Activated CD8-positive, alpha-beta memory T cell treated with anti-CD3 and anti-CD28 coated beads, Interleukin-2, amount 50 U/mL, for 24 hours (primary cell): ENCODE measurements around the gene MXRA7.

ENCODE experiments used
- DNase-seq: peaks from one replicate; pipeline ENCODE4 v3.0.0-alpha.2; 2020; ENCODE audit errors: extremely low read depth

MXRA7 gene

DNA sequence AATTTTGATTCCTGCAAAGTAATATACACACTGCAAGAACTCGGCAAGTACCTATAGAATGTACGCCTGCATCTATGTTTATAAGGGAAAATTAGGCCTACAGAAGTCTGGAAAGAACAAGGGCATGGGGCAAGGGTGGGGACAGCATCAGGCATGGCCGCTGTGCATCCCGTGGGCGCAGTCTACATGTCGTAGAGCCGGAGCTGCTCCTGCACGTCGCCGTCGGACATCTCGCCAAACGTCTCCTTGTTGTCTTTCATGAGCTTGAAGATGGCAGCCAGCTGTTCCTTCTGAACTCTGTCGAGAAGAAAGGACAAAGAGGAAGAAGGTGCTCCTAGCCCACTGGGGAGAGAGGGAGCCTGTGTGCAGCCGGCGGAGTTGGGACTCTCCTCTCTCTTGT is 33.4 kb downstream of the MXRA7 start:
- DNase-seq: no peak

DNA sequence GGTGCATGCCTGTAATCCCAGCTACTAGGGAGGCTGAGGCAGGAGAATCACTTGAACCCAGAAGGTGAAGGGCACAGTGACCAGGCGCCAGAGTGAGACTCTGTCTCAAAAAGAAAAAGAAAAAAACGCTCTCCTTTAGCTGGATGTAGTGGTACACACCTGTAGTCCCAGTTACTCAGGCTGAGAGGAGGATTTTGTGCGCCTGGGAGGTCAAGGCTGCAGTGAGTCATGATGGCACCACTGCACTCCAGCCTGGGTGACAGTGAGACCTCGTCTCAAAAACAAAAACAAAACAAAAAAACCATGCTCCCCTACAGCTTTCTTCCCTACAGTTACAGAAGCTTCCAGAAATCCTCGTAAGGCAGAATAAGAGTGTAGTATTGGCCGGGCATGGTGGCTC is 34.1 kb downstream of the MXRA7 start:
- no peak for DNase-seq

DNA sequence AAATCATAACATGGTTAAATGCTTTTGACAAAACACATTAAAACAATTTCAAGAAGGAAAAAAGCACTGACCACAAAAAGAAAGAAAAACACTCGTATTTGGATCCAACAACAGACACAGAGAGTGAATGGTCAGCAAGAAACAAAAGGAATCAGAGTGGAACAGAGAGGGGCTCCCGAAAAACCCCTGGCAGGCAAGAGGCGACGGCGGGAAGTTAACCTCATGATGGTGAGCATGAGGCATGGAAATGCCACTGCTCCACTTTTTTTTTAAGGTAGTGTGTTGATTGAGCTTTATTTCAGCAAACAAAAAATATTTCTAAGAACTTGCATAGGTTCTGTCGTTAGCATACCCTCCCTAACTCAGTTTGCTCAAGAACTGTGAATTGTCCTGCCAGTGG is 35.1 kb downstream of the MXRA7 start:
- no peak for DNase-seq

DNA sequence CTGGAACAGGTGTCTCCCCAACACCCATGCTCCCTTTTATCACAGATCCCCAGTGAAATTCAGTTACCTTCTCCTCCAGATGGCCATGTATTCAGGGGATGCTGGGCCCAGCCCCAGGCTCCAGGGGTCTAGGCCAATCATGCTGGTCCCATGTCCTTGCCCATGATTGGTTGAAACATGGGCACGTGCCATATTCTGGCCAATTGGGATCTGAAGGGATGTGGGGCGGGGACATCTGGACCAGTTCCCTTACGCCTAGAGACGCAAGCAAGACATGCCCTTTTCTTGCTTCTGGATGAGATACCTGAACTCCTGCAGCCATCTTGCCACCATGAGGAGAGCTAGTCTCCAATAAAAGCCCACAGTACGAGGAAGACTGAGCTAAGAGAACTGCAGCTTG is 36.2 kb downstream of the MXRA7 start:
- no peak for DNase-seq

DNA sequence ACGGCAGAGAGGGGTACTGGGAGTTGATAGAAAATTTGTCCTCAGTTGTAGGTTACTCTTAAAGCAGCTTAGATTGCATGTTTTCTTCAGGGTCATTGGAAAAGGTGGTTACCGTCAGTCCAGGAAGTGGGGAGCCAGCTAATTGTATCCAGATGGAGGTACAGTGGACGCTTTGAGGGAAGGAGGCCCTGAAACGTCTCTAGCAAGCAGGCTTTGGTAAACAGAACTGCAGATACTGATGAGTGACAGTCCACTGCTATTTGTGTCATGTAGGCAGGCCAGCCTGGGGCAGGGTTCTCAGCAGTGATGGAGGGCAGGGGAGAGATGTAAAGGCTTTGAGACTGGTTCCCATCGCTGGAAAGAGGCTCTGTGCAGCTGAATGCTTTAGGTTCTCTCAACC is 37.0 kb downstream of the MXRA7 start:
- no peak for DNase-seq

DNA sequence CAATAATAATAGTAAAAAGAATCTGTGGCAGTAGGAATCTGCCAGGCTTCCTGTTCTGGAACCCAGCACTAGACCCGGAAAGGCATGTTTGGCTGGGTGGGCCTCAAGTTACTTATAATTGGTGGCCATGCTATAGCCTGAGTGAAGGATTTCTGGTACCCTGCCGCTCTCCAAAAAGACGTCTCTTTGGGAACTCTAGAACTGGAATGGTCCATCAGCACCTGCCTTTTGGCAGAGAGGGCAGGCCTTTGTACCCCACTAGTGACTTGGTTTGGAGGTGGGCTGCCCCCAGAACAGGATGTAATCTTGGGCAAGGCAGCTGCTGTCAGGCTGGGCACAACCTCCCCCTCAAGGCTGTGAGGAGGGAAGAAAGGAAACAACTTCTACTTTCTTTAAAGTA is 37.9 kb downstream of the MXRA7 start:
- no peak for DNase-seq

DNA sequence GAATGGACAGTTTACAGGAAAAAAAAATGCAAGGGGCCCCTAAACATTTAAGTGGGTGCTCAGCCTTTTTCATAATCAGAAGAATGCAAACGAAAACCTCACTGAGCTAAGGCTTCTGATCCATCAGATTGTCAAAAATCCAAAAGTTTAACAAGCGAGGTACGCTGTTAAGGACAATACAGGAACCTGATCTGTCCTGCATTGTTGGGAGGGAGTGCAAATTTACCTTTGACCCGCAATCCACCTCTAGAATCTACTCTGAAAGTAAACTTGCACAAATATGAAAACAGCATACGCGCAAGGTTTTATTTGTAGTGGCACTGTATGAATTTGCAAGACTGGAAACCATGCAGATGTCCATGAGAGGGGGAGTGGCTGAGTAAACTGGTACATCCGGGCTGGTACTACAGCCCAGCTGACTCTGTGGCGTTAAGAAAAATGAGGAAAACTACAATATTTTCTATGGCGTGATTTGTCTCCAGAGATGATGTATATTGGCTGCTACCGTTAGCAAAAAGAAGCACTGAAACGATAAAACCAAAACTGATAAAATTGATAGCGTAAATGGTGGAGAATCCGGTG is 38.4 kb downstream of the MXRA7 start:
- no peak for DNase-seq

DNA sequence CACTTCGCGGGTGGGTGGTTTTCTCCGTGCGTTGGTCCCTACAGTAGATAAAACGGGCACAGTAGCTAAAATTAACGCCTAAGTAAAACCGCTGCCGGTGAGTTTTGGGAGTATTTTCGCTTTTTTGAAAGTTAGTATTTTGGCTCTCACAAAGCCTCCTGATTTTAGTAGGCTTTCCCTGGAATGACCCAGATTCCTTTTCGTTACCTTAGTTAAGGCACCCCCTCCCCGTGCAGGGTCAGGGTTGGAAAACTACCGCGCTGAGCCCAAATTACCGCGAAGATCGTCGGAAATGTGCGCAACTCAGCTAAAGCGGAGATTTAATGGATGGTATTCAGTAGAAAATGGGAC is 38.9 kb downstream of the MXRA7 start:
- DNase-seq: no peak

DNA sequence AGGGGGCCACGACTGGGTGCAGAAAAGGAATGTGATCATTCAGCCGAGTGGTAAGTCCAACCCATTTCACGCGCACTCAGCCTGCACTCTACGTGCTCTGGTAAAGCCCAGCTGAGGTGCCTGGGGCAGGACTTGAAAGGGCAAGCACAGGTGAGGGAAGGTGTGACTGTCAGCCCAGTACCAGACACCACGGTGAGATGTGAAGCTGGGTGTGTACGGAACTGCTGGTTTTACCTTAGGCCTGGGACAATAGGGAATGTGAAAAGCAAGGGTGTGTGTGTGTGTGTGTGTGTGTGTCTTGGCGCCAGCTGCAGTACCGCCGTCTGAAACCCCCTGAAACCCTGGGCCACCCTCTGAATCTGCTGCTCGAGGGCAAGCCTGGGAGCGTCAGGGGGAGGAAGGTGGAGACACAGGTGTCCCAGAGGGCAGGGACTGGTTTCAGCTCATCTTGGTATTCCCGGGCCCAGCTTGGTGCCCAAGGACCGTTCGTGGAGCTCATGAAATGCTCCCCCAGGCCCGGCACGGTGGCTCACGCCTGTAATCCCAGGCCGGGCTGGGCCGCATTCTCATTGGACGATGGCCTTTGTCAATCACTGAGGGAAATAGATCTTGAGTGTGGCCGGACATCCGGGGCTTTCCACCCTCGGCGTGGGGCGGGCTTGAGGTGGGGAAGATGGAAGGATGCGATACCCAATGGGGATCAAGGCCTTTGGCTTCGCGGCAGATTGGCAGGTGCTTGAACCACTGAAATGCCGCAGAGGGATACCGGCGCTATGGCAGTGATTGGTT is 39.4 kb downstream of the MXRA7 start:
- peak; percentile 98 for DNase-seq

DNA sequence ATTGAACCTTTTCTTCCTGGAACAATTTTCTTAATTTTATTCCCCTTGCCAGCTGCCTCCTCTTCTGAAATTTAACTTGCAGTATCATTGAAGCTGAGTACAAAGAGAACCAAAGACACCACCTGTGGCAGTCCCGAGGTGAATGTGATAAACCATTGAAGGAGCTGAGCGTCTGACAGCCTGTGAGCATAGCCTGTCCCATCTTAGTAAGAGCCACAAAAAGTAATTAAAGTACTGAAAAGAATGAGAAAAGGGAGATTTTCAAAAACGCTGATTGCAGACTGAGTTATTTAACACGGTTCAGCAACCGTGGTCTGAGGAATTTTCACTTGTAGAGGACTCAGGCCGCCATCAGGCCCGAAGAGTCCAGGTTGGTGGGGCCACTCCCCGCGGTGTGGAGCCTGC is 40.0 kb downstream of the MXRA7 start:
- DNase-seq: no peak

DNA sequence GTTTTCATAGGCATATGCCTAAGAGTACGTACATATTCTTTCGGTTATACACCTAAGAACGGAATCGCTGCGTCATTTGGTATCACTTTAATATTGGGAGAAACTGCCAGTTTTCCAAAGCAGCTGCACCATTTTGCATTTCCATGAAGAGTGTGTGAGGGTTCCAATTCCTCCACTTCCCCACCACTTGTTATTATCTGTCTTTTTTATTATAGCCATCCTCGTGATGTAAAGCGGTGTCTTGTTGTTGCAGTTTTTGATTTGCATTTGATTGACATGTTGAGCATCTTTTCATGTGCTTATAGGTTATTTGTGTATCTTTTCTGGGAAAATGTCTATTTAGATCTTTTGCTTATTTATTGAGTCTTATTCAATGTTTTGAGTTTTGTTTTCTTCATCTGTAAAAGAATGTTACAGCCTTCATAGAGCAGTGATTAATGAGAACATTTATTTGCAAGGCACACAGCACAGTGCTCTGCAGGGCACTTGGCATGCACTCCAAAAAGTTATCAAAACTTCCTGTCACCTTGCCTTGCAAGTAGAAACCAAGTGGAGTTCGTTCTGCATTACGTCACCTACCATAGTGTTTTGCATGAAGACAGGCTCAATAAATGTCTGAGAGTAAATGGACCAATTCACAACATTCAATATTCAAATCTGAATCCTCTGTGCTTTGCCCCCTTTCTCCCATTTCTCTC is 40.6 kb downstream of the MXRA7 start:
- DNase-seq: no peak

DNA sequence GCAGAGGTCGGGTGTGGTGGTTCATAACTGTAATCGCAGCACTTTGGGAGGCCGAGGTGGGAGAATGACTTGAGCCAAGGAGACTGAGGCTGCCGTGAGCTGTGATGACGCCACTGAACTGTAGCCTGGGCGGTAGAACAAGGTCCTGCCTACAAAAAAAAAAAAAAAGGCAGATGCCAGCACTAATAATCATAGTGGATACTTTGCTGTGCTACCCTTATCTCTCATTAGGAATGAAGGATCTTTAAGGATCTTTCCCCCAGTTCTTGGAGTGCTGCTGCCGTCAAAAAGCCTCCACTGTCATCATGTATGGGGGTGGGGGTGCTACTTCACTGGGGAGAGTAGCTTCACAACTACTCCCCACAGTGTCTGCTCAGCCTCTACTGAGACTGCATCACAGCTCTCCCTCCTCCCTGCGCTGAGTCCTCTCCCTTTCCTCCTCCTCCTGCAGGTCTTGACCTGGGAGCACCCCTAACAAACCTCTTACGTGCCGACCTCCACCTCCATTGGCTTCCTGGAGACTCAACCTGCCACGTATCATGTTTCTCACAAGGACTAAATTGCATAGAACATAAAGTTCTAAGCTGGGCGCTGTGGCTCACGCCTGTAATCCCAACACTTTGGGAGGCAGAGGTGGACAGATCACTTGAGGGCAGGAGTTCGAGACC is 42.8 kb downstream of the MXRA7 start:
- DNase-seq: no peak

DNA sequence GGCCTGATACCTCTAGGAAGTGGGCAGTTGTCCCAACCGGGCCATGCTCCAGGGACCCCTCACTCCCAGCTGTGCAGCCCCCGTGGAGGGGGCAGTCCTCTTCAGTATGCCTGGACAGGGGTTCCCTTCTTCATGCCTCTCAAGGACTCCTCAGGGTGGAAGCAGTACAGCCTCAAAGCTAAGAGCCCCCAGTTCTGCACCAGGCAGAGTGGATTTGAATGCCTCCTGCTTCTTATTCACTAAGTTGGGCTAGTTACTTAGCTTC is 43.3 kb downstream of the MXRA7 start:
- DNase-seq: no peak

DNA sequence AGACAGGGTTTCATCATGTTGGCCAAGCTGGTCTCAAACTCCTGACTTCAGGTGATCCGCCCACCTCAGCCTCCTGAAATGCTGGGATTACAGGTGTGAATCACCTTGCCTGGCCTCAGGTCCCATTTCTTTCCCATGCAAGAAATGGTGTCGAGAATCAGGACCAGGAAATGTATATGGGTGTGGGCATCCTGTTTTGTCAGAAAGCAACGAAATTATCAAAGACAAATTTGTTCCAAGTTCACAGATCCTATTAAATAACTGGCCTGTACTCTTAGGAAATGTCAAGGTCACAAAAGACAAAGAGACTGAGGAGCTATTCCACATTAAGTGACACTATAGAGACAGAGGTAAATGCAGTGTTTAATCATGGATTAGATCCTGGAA is 50.1 kb downstream of the MXRA7 start:
- no peak for DNase-seq

DNA sequence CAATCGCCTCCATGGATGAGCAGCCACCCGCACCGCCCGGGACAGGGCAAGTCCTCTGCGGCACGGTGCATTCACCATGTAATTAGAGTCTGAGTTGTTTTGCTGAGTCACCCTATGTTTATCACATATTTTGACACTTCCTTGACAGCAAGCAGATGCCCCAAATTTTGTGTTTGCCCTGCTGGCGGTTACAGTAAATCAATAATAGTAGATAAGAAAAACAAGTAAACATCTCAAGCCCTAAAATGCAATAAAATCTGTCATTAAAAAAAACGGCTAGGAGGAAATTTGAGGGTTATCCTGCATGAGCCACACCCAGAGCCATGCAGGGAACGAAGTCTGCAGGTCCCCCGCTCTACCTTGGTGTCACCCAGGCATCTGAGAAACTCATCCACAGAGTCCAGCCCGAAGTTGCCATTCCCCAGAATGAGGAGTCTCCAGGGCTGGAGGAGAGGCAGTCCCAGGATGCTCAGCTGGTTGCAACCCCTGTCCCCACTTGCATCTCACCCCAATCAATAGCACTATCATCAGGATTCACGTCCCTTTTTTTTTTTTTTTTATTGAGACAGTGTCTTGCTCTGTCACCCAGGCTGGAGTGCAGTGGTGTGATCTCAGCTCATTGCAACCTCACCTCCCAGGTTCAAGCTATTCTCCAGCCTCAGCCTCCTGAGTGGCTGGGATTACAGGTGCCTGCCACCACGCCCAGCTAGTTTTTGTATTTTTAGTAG is 50.7 kb downstream of the MXRA7 start:
- no peak for DNase-seq

DNA sequence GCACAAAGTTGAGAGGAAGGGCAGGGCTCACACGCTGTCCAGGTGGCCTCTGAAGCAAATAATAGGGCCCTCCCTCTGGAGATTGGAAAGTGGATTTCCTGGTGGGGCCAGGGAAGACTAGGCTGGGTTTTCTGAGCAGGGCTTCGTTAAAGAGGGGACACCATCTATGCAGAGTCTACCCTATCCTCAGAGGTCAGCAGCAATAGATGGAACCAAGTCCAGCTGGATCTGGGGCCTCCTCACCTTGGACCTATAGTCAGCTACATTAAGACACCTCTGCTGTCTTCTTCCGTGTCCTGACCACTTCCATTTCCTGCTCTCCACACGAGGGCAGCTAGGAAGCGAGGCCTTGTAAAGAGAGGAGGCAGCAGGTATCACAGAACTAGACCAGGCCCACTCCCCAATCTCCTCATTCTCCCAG is 52.5 kb downstream of the MXRA7 start:
- DNase-seq: no peak

DNA sequence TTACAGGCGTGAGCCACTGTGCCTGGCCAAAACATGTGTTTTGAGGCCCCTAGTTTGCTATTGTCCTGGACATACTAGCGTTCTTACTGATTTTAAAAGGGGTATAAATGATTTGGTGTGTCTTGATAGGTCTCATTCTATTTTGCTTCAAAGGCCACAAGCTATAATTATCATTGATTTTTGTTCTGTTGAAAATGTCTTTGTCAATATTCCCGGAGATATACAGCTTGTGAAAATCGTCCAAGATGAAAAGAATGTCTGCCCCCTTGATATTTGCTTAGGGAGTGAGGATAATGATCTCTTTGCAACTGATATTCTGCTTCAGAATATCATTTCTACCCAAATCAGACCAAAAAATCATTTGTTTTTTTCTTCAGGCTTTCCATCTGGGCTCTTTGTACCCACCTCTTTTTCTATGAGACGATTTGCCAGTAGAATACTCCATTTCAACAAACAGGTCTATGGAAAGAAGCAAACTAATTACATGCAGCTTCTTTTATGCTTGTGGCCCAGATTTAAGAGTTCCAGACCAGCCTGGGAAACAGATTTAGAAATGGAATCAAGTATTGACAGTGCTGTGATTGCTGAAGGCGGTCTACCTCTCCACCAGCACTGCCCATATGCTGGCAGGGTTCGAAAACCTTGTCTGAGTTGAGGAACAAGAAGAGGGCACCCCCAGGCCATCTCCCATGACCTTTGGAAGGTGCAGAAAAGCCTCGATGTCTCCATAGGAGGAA is 53.1 kb downstream of the MXRA7 start:
- DNase-seq: no peak

DNA sequence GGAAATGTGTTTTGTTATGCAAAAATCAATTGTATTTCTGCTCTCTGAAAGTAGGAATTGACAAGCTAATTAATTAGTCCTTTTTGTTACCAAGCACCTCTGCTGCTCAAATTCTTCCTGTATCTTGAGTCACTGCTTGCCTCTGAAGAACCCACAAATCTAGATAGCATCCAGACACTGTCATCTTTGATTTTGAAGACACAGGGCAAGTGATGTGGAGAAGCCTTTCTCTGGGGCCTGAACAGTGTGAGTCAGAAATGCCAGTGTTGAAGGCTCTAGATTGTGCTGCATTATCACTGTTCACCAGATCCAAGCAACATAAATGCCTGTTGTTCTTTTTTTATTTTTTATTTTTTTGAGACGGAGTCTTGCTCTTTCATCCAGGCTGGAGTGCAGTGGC is 56.4 kb downstream of the MXRA7 start:
- DNase-seq: no peak

DNA sequence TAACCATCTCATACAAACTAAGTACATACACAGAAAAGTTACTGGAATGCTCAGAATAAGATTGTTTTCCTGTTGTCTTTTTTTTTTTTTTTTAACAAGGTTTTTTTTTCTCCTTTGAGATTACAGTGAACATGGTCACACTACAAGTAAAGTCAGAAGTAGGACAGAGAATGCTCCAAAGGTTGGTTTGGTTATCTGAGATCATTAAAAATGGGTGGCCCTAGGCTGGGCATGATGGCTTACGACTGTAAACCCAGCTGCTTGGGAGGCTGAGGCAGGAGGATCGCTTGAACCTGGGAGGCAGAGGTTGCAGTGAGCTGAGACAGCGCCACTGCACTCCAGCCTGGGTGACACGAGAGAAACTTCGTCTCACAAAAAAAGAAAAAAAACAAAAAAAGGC is 60.3 kb downstream of the MXRA7 start:
- no peak for DNase-seq

DNA sequence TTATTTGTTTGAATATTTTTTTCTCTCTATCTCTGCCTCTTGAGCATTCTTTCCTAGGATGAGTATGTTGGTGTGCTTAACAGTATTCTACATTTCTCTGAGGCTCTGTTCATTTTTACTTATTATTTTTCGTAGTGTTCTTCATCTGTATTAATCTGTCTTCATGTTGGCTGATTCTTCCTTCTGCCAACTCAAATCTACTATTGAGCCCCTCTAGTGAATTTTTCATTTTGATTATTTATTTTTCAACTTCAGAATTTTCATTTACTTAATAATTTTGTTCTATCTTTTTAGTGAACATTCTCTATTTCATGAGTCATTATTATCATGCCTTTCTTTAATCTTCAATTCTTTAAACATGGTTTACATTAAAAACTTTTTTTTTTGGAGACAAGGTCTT is 64.1 kb downstream of the MXRA7 start:
- DNase-seq: no peak

DNA sequence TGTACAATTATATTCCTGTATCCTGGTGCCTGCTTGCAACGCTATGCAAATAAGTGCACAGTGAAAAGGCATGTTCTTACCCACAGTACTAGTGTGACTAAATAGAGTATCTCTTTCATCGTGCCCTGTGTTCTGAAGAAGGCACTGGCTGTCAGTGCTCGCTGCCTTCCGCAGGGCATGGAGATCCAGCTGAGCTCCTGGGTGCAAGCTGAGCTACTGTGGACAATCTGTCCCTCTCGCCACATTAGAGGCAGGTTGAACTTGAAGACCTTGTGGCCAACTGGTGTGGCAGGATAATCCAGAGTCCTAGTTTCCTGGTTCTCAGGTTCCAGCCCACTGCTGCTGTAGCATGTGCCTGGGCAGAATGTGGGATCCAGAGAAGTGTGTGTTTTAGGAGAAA is 65.3 kb downstream of the MXRA7 start:
- no peak for DNase-seq

DNA sequence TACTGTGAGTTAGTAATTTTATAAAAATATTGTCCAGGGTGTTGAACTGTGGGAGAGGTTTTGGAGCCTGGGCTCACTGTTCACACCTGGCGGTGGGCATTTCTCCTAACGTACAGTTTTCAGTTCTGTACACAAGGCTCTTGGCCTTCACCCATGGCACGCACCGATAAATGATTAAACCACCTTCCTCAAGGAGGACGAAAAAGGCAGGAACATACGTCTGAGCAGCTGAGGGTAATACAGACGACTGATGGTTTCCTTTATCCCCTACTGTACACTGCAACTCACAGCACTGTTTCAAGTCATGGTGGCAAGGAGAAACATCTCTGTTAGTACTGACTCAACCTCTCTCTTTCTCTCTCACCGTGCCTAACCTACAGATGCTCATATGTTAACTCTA is 65.8 kb downstream of the MXRA7 start:
- no peak for DNase-seq
